ENCODE measurements around the gene ALOX15. TPM values are rescaled to one million over a fixed set of nuclear protein-coding genes. Genes with fewer than 3 reads are reported as not detected.

Gene ALOX15
- total RNA-seq, 3 donors from 2014 or later = 0.10 to 1.7 (median 0.23) TPM

- Histone ChIP-seq H3K9me3 (no peaks in the 10 kb centered on the region), H3K4me3 (no peak overlapping the region), H3K4me1 (ENCODE audit: low read depth) (no peaks in the 10 kb centered on the region), H3K36me3 (ENCODE audit: low read depth) (no peaks in the 10 kb centered on the region)
- no peak for TF ChIP-seq CTCF (IDR thresholded peaks at IDR 0.05)
- ATAC-seq = no peak
- DNase-seq = no peak
- intact Hi-C loops (cut with DNase I, micrococcal nuclease) = no loop called here
These were observed 39.4 kb downstream of the ALOX15 start for GRCh38 chr17:4602041-4602440.

GRCh38 chr17:4601326-4601725 lies 40.2 kb downstream of the ALOX15 start:
- intact Hi-C loops (cut with DNase I, micrococcal nuclease) = no loop called here
- no peak for DNase-seq
- no peaks in the 10 kb centered on the region for H3K9me3 ChIP-seq
- no peak overlapping the region for H3K4me3 ChIP-seq
- no peak for ATAC-seq
- H3K4me1 ChIP-seq (ENCODE audit: low read depth) = no peaks in the 10 kb centered on the region
- TF ChIP-seq CTCF (IDR thresholded peaks at IDR 0.05) = no peak
- no peaks in the 10 kb centered on the region for H3K36me3 ChIP-seq (ENCODE audit: low read depth)

GRCh38 chr17:4600563-4600962 lies 40.9 kb downstream of the ALOX15 start:
- Histone ChIP-seq H3K4me1 (ENCODE audit: low read depth) (no peaks in the 10 kb centered on the region), H3K4me3 (no peak overlapping the region), H3K36me3 (ENCODE audit: low read depth) (no peaks in the 10 kb centered on the region), H3K9me3 (no peaks in the 10 kb centered on the region)
- ATAC-seq (no peak), DNase-seq (no peak)
- intact Hi-C loops (cut with DNase I, micrococcal nuclease) = no loop called here
- no peak for TF ChIP-seq CTCF (IDR thresholded peaks at IDR 0.05)

GRCh38 chr17:4599505-4600281 lies 41.8 kb downstream of the ALOX15 start:
- no peak for TF ChIP-seq CTCF (IDR thresholded peaks at IDR 0.05)
- peak in 1 of 3 donors; percentile 32 for DNase-seq
- Histone ChIP-seq H3K9me3 (no peaks in the 10 kb centered on the region), H3K4me3 (no peak overlapping the region), H3K36me3 (ENCODE audit: low read depth) (no peaks in the 10 kb centered on the region), H3K4me1 (ENCODE audit: low read depth) (no peaks in the 10 kb centered on the region)
- intact Hi-C loops (cut with DNase I, micrococcal nuclease) = no loop called here
- peak; percentile 32 for ATAC-seq

- Histone ChIP-seq H3K4me1 (ENCODE audit: low read depth) (no peaks in the 10 kb centered on the region), H3K36me3 (ENCODE audit: low read depth) (no peaks in the 10 kb centered on the region), H3K4me3 (no peak overlapping the region), H3K9me3 (no peaks in the 10 kb centered on the region)
- DNase-seq (peak in 1 of 3 donors; percentile 39), ATAC-seq (peak; percentile 46)
- no peak for TF ChIP-seq CTCF (IDR thresholded peaks at IDR 0.05)
- intact Hi-C loops (cut with DNase I, micrococcal nuclease) = no loop called here
These were observed 42.5 kb downstream of the ALOX15 start for GRCh38 chr17:4598776-4599504.

Measured in mucosa of descending colon (tissue), 3 donors.